Esophagus squamous epithelium (tissue), 5 donors: Measurements from ENCODE around the gene CARS1. TPM values are rescaled to one million over a fixed set of nuclear protein-coding genes. Genes with fewer than 3 reads are reported as not detected.
"Not testable (repeated sequence)": the region's sequence is repeated elsewhere in the genome, so short reads cannot be mapped to it uniquely, and the experiment has no call there.

Experiments
- DNase-seq: peaks from one replicate; lab custom pipeline; 2025; lab: John Stamatoyannopoulos, UW
- H3K27ac ChIP-seq, 4 donors: fragments of 200-600 bp; sonication (generic); one replicate each; pipeline ENCODE4 v1.5.1; 2016 to 2019; ENCODE audit warnings: mild to moderate bottlenecking in 1 of 4
- H3K27me3 ChIP-seq, 4 donors: fragments of 200-600 bp; sonication (generic); 1 replicate in 3 of 4; 2 replicates in 1 of 4; pipeline versions ENCODE4 v1.5.1 to v1.6.0; 2017 to 2021; ENCODE audit warnings: antibody characterized with exemption in 1 of 4
- H3K36me3 ChIP-seq, 3 donors: fragments of 200-600 bp; sonication (generic); one replicate each; pipeline ENCODE4 v1.5.1; 2016 to 2019
- H3K4me1 ChIP-seq, 3 donors: fragments of 200-600 bp; sonication (generic); one replicate each; pipeline ENCODE4 v1.5.1; 2017 to 2019
- H3K4me3 ChIP-seq, 4 donors: fragments of 200-600 bp; sonication (generic); 1 replicate in 3 of 4; 2 replicates in 1 of 4; pipeline ENCODE4 v1.5.1; 2016 to 2019; ENCODE audit warnings: mild to moderate bottlenecking in 2 of 4, moderate library complexity in 1 of 4
- H3K9me3 ChIP-seq, 3 donors: fragments of 200-600 bp; sonication (generic); one replicate each; pipeline ENCODE4 v1.5.1; 2016 to 2019
- POLR2A ChIP-seq, 4 donors: fragments of 450-650 bp; IDR thresholded peaks; one replicate each; pipeline ENCODE4 v1.6.1; 2017; ENCODE audit warnings: antibody characterized with exemption in 4 of 4, mild to moderate bottlenecking in 4 of 4, moderate library complexity in 3 of 4
- WGBS, 2 donors: methylation state at CpG; one replicate each; pipeline ENCODE4 v1.1.5; 2018; 5-methylcytosine and 5-hydroxymethylcytosine counted together
- intact Hi-C: fragments of 100-400 bp; cut with DNase I; formaldehyde crosslinking; loops from one replicate; pipeline ENCODE4 v1.15.0; 2022
- total RNA-seq, 4 donors: library from RNA; depleted of rRNA; stranded (reverse); fragments of >200 nt; gene quantifications; one replicate each; pipeline ENCODE4 v1.1.0, GENCODE V29; 2016
- TF ChIP-seq, protein P1 (sequence below), 6 experiments: fragments of 450-650 bp in 4 of 6; fragments of 200-600 bp in 2 of 6; sonication (generic) in 2 of 6; IDR thresholded peaks; one replicate each; pipeline ENCODE4 v1.5.1; 2016 to 2019; ENCODE audit warnings: antibody characterized with exemption in 6 of 6, mild to moderate bottlenecking in 4 of 6, moderate library complexity in 4 of 6
- donor health status: DM: yes; HTN: yes; CAD: no.

Gene CARS1
- total RNA-seq, 4 donors from 2014 or later: 22.7 to 35.7 (median 28.4) TPM

DNA sequence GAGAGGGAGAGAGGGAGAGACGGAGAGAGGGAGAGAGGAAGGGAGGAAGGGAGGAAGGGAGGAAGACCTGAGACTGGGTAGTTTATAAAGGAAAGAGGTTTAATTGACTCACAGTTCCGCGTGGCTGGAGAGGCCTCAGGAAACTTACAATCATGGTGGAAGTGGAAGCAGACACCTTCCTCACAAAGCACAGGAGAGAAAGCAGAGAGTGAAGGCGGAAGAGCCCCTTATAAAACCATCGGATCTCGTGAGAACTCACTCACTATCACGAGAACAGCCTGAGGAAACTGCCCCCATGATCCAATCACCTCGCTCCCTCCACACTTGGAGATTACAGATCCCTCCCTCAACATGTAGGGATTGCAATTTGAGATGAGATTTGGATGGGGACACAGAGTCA lies 12.2 kb upstream of the CARS1 start:
- DNase-seq: no peak
- 80 to 86% methylated on average over 7 to 8 of the region's 8 CpGs for WGBS, 2 donors
- TF ChIP-seq, protein P1, sequence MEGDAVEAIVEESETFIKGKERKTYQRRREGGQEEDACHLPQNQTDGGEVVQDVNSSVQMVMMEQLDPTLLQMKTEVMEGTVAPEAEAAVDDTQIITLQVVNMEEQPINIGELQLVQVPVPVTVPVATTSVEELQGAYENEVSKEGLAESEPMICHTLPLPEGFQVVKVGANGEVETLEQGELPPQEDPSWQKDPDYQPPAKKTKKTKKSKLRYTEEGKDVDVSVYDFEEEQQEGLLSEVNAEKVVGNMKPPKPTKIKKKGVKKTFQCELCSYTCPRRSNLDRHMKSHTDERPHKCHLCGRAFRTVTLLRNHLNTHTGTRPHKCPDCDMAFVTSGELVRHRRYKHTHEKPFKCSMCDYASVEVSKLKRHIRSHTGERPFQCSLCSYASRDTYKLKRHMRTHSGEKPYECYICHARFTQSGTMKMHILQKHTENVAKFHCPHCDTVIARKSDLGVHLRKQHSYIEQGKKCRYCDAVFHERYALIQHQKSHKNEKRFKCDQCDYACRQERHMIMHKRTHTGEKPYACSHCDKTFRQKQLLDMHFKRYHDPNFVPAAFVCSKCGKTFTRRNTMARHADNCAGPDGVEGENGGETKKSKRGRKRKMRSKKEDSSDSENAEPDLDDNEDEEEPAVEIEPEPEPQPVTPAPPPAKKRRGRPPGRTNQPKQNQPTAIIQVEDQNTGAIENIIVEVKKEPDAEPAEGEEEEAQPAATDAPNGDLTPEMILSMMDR (IDR thresholded peaks at IDR 0.05): no peak
- Histone ChIP-seq H3K27ac (no peak overlapping the region), H3K27me3 (peaks cover 0 to 7% (median 0%) of the 10 kb centered on the region in 4 donors), H3K4me3 (no peak overlapping the region), H3K9me3 (no peaks in the 10 kb centered on the region), H3K36me3 (no peaks in the 10 kb centered on the region), H3K4me1 (no peaks in the 10 kb centered on the region)
- intact Hi-C loops: no loop called here

DNA sequence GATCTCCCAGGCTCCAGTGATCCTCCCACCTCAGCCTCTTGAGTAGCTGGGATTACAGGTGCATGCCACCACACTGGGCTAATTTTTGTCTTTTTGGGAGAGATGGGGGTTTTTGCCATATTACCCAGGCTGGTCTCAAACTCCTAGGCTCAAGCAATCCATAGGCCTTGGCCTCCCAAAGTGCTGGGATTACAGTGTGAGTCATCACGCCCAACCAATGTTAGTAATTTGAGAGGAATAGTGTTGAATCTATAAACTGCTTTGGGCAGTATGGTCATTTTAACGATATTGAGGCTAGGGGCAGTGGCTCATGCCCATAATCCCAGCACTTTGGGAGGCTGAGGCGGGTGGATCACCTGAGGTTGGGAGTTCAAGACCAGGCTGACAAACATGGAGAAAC lies 9.1 kb upstream of the CARS1 start:
- DNase-seq, H3K9me3 ChIP-seq, H3K27ac ChIP-seq, H3K36me3 ChIP-seq, H3K27me3 ChIP-seq, H3K4me3 ChIP-seq, intact Hi-C loops, H3K4me1 ChIP-seq: not testable (repeated sequence)
- 92 to 100% methylated on average over 2 of the region's 3 CpGs for WGBS, 2 donors

DNA sequence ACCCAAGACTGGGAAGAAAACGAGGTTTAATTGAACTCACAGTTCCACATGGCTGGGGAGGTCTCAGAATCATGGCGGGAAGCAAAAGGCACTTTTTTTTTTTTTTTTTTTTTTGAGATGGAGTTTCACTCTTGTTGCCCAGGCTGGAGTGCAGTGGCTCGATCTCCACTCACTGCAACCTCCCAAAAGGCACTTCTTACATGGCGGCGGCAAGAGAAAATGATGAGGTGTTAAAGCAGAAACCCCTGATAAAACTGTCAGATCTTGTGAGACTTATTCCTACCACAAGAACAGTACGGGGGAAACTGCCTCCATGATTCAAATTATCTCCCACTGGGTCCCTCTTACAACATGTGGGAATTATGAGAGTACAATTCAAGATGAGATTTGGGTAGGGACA lies 7.5 kb upstream of the CARS1 start:
- not testable (repeated sequence) for H3K9me3 ChIP-seq

DNA sequence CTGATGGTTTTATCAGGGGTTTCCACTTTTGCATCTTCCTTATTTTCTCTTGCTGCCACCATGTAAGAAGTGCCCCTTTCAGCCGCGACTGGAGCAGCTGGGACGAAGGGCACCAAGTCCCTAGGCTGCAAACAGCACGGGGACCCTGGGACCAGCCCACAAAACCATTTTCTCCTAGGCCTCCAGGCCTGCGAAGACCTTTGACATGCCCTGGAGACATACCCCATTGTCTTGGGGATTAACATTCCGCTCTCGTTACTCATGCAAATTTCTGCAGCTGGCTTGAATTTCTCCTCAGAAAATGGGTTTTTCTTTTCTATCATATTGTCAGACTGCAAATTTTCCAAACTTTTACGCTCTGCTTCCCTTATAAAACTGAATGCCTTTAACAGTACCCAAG lies 6.7 kb upstream of the CARS1 start:
- H3K4me3 ChIP-seq, H3K9me3 ChIP-seq, DNase-seq, H3K27me3 ChIP-seq, intact Hi-C loops, H3K27ac ChIP-seq, H3K36me3 ChIP-seq, H3K4me1 ChIP-seq: not testable (repeated sequence)
- WGBS, 2 donors: 44 to 63% methylated on average over 8 of the region's 8 CpGs

More for the DNA sequence above, 7.5 kb upstream of the CARS1 start:
- H3K4me1 ChIP-seq, H3K27me3 ChIP-seq, H3K27ac ChIP-seq, intact Hi-C loops, DNase-seq, H3K4me3 ChIP-seq, H3K36me3 ChIP-seq: not testable (repeated sequence)
- WGBS, 2 donors: 84 to 89% methylated on average over 5 to 6 of the region's 6 CpGs

DNA sequence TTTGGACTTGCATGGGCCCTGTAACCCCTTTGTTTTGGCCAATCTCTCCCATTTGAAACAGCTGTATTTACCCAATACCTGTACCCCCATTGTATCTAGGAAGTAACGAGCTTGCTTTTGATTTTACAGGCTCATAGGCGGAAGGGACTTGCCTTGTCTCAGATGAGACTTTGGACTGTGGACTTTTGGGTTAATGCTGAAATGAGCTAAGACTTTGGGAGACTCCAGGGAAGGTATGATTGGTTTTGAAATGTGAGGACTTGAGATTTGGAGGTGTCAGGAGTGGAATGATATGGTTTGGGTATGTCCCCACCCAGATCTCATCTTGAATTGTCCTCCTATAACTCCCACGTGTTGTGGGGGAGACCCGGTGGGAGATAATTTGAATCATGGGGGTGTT lies 6.2 kb upstream of the CARS1 start:
- H3K27me3 ChIP-seq, intact Hi-C loops, H3K36me3 ChIP-seq, H3K4me1 ChIP-seq, H3K4me3 ChIP-seq, DNase-seq, H3K9me3 ChIP-seq, H3K27ac ChIP-seq: not testable (repeated sequence)
- WGBS, 2 donors: 85 to 90% methylated on average over 4 of the region's 4 CpGs

DNA sequence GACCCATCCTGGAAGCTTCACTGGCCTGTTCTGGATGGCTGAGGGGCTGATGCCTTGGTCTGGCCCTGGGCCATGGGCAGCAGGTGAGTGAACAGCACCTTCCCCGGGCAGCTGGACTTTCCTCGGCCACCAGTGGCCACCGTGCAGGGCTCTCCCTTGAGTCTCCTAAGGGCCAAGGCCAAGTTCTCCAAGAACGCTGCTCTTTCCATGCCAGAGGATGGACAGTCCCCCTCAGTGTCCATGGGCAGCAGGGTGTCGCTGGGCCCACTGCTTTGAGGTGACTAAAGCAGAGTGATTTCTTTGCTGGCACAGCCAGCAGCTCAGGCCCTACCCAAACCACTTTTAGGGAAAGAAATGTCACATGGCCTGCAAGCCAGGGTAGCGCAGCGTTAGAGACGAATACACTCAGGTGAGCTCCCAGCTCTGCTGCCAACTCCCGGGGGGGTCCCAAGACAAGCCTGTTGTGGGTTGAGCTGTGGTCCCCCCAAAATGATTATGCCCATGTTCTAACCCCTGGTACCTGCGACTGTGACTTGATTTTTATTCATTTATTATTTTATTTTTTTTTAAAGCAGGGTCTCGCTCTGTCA lies 3.3 kb upstream of the CARS1 start:
- Histone ChIP-seq H3K4me3 (no peak overlapping the region), H3K4me1 (peaks cover 16 to 29% (median 17%) of the 10 kb centered on the region in 3 donors), H3K27me3 (no peaks in the 10 kb centered on the region), H3K27ac (no peak overlapping the region), H3K36me3 (no peaks in the 10 kb centered on the region), H3K9me3 (no peaks in the 10 kb centered on the region)
- WGBS, 2 donors: 82 to 85% methylated on average over 5 to 8 of the region's 11 CpGs
- DNase-seq: no peak
- intact Hi-C loops: no loop called here
- TF ChIP-seq POLR2A (IDR thresholded peaks at IDR 0.05): no peak
- TF ChIP-seq, protein P1 (IDR thresholded peaks at IDR 0.05): no peak

DNA sequence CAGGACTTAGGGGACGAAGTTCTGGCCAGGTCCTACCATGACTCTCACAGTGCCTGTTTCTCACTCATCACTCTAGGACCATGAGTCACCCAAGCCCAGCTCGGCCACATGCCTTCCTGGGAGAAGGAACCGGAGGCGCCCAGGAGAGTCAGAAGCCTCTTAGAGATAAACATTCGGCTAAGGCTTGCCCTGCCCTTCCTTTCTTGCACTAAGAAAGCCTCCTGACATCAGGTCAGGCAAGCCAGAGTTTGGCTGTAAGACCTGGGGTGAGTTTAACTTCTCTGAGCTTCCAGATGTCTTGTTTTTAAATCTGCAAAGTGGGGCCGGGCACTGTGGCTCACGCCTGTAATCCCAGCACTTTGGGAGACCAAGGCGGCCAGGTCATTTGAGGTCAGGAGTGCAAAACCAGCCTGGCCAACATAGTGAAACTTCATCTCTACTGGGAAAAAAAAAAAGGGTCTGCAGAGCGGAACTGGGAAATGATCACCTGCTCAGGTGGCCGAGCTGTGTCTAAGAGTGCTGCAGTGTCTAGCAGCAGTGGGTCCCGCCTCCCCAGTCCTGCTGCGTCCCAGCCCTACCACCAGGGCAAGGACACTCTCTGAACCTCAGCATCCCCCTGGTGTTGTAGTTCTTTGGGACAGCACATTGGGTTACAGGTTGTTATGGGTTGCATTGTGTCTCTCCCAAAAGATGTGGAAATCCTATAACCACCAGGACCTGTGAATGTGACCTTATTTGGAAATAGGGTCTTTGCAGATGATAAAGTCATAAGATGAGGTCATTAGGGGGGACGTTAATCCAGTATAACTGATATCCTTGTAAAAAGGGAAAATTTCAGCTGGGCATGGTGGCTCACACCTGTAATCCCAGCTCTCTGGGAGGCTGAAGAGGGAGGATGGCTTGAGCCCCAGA lies 1.8 kb upstream of the CARS1 start:
- Histone ChIP-seq H3K27ac (peak overlapping the region in 3 of 4 donors; percentile 32 to 46 (median 35)), H3K4me3 (no peak overlapping the region), H3K4me1 (peaks cover 16 to 40% (median 17%) of the 10 kb centered on the region in 3 donors), H3K9me3 (no peaks in the 10 kb centered on the region), H3K36me3 (peaks cover 0 to 10% (median 5%) of the 10 kb centered on the region in 3 donors), H3K27me3 (no peaks in the 10 kb centered on the region)
- TF ChIP-seq, protein P1 (IDR thresholded peaks at IDR 0.05): no peak
- TF ChIP-seq POLR2A (IDR thresholded peaks at IDR 0.05): no peak
- no peak for DNase-seq
- WGBS, 2 donors: 66 to 76% methylated on average over 4 to 9 of the region's 13 CpGs
- intact Hi-C loops: no loop called here
